Activated CD8-positive, alpha-beta T cell treated with anti-CD3 and anti-CD28 coated beads, Interleukin-2, amount 10 ng/mL, durations not matched to agents 7 days and 5 days (primary cell): ENCODE results near the gene RPL7A. TPM values are rescaled to one million over a fixed set of nuclear protein-coding genes. Genes with fewer than 3 reads are reported as not detected.

Experiments used
- ATAC-seq: fragments of 150-1000 bp; cut with Tn5 transposase; one replicate; pipeline ENCODE4 v1.10.0; 2021; ENCODE audit warnings: moderate library complexity
- CTCF ChIA-PET: fragments of 350-600 bp; sonication (Branson Sonifier 250); formaldehyde crosslinking; loops from one replicate; lab custom pipeline; 2021; ENCODE audit warnings: antibody characterized with exemption; lab: Charles Lee
- POLR2A ChIA-PET: fragments of 350-600 bp; sonication (Branson Sonifier 250); formaldehyde crosslinking; loops from one replicate; lab custom pipeline; 2021; ENCODE audit warnings: antibody characterized with exemption; lab: Charles Lee
- DNase-seq: peaks from one replicate; pipeline ENCODE4 v3.0.0-alpha.2; 2020
- H3K27ac Mint-ChIP-seq: one replicate; pipeline ENCODE4 v1.8.0; 2021; ENCODE audit warnings: mild to moderate bottlenecking, mixed read lengths
- H3K27me3 Mint-ChIP-seq: one replicate; pipeline ENCODE4 v1.8.0; 2021; ENCODE audit warnings: low read depth, mixed read lengths
- H3K36me3 Mint-ChIP-seq: one replicate; pipeline ENCODE4 v1.8.0; 2021; ENCODE audit warnings: low read depth, mixed read lengths
- H3K4me1 Mint-ChIP-seq: one replicate; pipeline ENCODE4 v1.8.0; 2021; ENCODE audit warnings: low read depth, mixed read lengths
- H3K4me3 Mint-ChIP-seq: one replicate; pipeline ENCODE4 v1.8.0; 2021; ENCODE audit warnings: mild to moderate bottlenecking, mixed read lengths
- H3K9me3 Mint-ChIP-seq: one replicate; pipeline ENCODE4 v1.8.0; 2022; ENCODE audit warnings: mixed read lengths; ENCODE audit not compliant: insufficient read depth
- total RNA-seq, 2 experiments: library from RNA; stranded (reverse); gene quantifications; one replicate each; pipeline ENCODE4 v1.2.3, GENCODE V29; 2021

Gene RPL7A
- total RNA-seq, 2 experiments from 2014 or later: 1,894 to 1,933 TPM

DNA sequence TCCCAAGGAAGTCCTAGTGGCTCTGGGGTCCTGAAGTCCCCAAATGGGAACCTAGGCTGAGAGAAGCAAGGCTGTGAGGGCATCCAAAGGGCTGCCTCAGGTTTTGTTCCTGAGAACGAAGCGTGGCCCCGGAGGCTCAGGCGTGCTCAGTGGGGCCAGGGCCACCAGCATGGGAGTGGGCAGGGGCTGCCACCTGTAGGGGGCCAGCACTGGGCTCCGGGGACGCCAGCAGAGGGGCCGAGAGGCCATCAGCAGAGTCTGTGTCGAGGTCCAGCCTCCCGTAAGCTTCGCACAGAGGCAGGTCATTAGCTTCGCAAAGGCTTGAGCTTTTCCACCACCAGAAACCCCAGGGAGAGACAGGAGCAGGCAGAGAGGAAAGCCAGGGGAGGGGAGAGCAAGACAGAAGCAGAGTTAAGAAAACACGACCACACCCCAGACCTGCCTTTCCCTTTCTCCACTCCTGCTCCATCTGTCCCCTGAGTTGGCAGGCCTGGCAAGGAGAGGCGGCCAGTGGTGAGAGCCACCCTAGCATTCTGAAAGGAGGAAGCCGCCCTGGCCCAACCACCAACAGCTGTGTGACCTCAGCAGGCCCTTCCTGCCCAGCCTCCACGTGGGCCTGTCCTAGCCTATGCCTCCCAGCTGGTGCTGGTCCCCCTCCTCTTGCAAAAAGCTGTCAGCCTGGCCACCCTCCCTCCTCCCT is 6.5 kb upstream of the RPL7A start:
- Mint-ChIP-seq H3K4me1 (peaks cover 53% of the 10 kb centered on the region), H3K4me3 (no peak overlapping the region), H3K36me3 (peaks cover 61% of the 10 kb centered on the region), H3K27me3 (no peaks in the 10 kb centered on the region), H3K9me3 (no peaks in the 10 kb centered on the region), H3K27ac (peak overlapping the region; percentile 78)
- DNase-seq: no peak
- ATAC-seq: no peak
- ChIA-PET CTCF (interaction anchor here (0.7 to 3.9 kb wide), 4 partner anchors 9 to 30 kb away, joined by 3 to 21 read pairs (median 4); no protein-coding TSS in a partner anchor), POLR2A (interaction anchor here (0.9 kb wide), 1 partner anchor 29 kb away, joined by 4 read pairs; no protein-coding TSS in a partner anchor)

DNA sequence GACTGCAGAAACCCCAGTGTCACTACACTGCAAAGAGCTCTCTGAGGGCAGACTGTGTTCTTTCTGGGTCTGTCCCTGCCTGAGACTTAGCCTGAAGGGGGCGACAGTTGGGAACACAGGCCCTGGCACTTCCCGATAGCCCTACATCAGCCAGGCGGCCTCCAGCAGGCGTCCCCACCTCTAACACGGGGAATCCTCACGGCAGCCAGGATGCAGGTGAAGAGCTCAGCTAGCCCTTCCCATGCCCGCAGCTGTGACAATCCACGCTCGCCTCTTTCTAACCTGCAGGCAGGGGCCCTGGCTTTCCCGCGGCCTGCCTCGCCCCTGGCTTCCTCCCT is 6.0 kb upstream of the RPL7A start:
- peak overlapping the region; percentile 78 for H3K27ac Mint-ChIP-seq
- H3K4me3 Mint-ChIP-seq: no peak overlapping the region
- CTCF ChIA-PET: interaction anchor here (0.7 to 3.9 kb wide), 2 partner anchors 20 to 29 kb away, joined by 3 to 21 read pairs; no protein-coding TSS in a partner anchor
- POLR2A ChIA-PET: interaction anchor here (0.9 kb wide), 1 partner anchor 29 kb away, joined by 4 read pairs; no protein-coding TSS in a partner anchor
- H3K9me3 Mint-ChIP-seq: no peaks in the 10 kb centered on the region
- H3K27me3 Mint-ChIP-seq: no peaks in the 10 kb centered on the region
- H3K36me3 Mint-ChIP-seq: peaks cover 65% of the 10 kb centered on the region
- H3K4me1 Mint-ChIP-seq: peaks cover 53% of the 10 kb centered on the region
- no peak for ATAC-seq
- no peak for DNase-seq

- no peak overlapping the region for H3K27ac Mint-ChIP-seq
- peaks cover 66% of the 10 kb centered on the region for H3K36me3 Mint-ChIP-seq
- ATAC-seq (no peak), DNase-seq (no peak)
- ChIA-PET POLR2A (interaction anchor here (0.9 kb wide), 2 partner anchors 9 to 28 kb away, joined by 4 read pairs; no protein-coding TSS in a partner anchor), CTCF (interaction anchor here (3.9 kb wide), 1 partner anchor 29 kb away, joined by 21 read pairs; no protein-coding TSS in a partner anchor)
- H3K4me1 Mint-ChIP-seq: peaks cover 55% of the 10 kb centered on the region
- no peaks in the 10 kb centered on the region for H3K27me3 Mint-ChIP-seq
- H3K9me3 Mint-ChIP-seq: no peaks in the 10 kb centered on the region
- no peak overlapping the region for H3K4me3 Mint-ChIP-seq
These were observed 5.4 kb upstream of the RPL7A start for GRCh38 chr9:133342570-133342969.

DNA sequence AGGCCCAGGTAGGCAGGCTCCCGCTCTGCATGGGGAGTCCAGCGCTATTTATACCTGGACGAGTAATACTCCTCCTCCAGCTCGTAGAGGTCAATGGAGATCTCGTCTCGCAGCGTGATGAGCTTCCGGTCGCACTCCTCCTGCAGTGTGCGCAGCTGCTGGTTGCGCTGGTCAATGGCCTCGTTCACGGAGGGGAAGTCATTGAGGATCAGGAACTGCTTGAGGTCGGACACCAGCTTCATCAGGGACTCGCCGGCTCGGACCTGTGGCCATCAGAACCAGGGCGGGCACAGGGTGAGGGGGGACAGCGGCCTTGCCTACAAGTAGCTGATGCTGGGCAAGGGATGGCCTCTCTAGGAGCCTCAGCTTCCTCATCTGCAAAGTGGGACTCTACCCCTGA is 3.9 kb upstream of the RPL7A start:
- no peaks in the 10 kb centered on the region for H3K9me3 Mint-ChIP-seq
- no peak overlapping the region for H3K4me3 Mint-ChIP-seq
- H3K27me3 Mint-ChIP-seq: no peaks in the 10 kb centered on the region
- H3K27ac Mint-ChIP-seq: no peak overlapping the region
- ATAC-seq (no peak), DNase-seq (no peak)
- peaks cover 63% of the 10 kb centered on the region for H3K36me3 Mint-ChIP-seq
- H3K4me1 Mint-ChIP-seq: peaks cover 58% of the 10 kb centered on the region
- CTCF ChIA-PET: interaction anchor here (3.9 kb wide), 1 partner anchor 27 kb away, joined by 21 read pairs; no protein-coding TSS in a partner anchor
- POLR2A ChIA-PET: interaction anchor here (0.6 to 9.1 kb wide), 5 partner anchors 9 to 130 kb away, joined by 3 to 192 read pairs (median 3); partner anchors contain the start of genes STKLD1 and SURF4

DNA sequence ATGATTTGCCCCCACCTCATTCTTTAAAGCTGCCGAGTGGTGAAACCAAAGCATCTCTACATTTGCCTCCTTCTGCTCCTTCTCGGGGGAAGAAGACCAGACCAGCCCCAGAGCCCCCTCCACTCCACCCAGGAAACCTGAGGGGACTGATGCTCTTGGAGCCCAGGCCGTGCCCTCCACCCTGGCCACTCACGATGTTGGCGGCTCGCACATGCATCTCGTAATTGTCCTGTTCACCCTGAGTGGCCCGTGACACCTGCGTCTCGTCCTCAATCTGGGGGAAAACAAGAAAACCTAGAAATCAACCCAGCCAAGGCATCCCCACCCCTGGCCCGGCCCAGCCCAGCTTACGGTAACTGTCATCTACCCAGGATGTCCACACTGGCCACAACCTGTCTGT is 3.0 kb upstream of the RPL7A start:
- DNase-seq (no peak), ATAC-seq (no peak)
- Mint-ChIP-seq H3K9me3 (no peaks in the 10 kb centered on the region), H3K36me3 (peaks cover 63% of the 10 kb centered on the region), H3K27me3 (no peaks in the 10 kb centered on the region), H3K4me3 (no peak overlapping the region), H3K4me1 (peaks cover 58% of the 10 kb centered on the region), H3K27ac (no peak overlapping the region)
- CTCF ChIA-PET: interaction anchor here (3.9 kb wide), 1 partner anchor 27 kb away, joined by 21 read pairs; no protein-coding TSS in a partner anchor
- POLR2A ChIA-PET: interaction anchor here (1.7 to 9.1 kb wide), 3 partner anchors 11 to 29 kb away, joined by 5 to 192 read pairs (median 5); partner anchors contain the start of genes STKLD1 and SURF4

GRCh38 chr9:133345596-133345995 is 2.4 kb upstream of the RPL7A start:
- ChIA-PET CTCF (interaction anchor here (1.5 kb wide), 1 partner anchor 59 kb away, joined by 3 read pairs; no protein-coding TSS in a partner anchor), POLR2A (interaction anchor here (2.2 to 9.1 kb wide), 2 partner anchors 20 to 28 kb away, joined by 5 to 192 read pairs; partner anchors contain the start of genes STKLD1 and SURF4)
- Mint-ChIP-seq H3K4me3 (no peak overlapping the region), H3K4me1 (peaks cover 58% of the 10 kb centered on the region), H3K27ac (no peak overlapping the region), H3K9me3 (no peaks in the 10 kb centered on the region), H3K27me3 (no peaks in the 10 kb centered on the region), H3K36me3 (peaks cover 63% of the 10 kb centered on the region)
- no peak for ATAC-seq
- DNase-seq: no peak

- Mint-ChIP-seq H3K36me3 (peaks cover 61% of the 10 kb centered on the region), H3K4me1 (peaks cover 56% of the 10 kb centered on the region)
- POLR2A ChIA-PET: interaction anchor here (0.5 to 9.1 kb wide), 5 partner anchors 10 to 27 kb away, joined by 3 to 192 read pairs (median 5); partner anchors contain the start of genes STKLD1, SURF1, SURF2 and SURF4
These were observed 1.8 kb upstream of the RPL7A start for GRCh38 chr9:133346021-133346785.

GRCh38 chr9:133347515-133347984 is 468 bp upstream of the RPL7A start:
- peak; percentile 53 for DNase-seq
- CTCF ChIA-PET: interaction anchor here (0.7 to 2.1 kb wide), 10 partner anchors 8 to 203 kb away, joined by 3 to 13 read pairs (median 4); no protein-coding TSS in a partner anchor
- Mint-ChIP-seq H3K4me3 (peak overlapping the region; percentile 99), H3K27ac (peak overlapping the region; percentile 98), H3K27me3 (no peaks in the 10 kb centered on the region), H3K36me3 (peaks cover 61% of the 10 kb centered on the region), H3K4me1 (peaks cover 55% of the 10 kb centered on the region), H3K9me3 (no peaks in the 10 kb centered on the region)
- ATAC-seq: peak; percentile 59
- POLR2A ChIA-PET: interaction anchor here (1.0 to 9.1 kb wide), 15 partner anchors 8 to 817 kb away, joined by 3 to 192 read pairs (median 5); partner anchors contain the start of genes RNU6ATAC, SLC2A6, STKLD1 and SURF1

More at GRCh38 chr9:133346021-133346785, 1.8 kb upstream of the RPL7A start:
- DNase-seq (no peak), ATAC-seq (no peak)
- CTCF ChIA-PET: interaction anchor here (1.1 to 1.5 kb wide), 2 partner anchors 9 to 59 kb away, joined by 3 read pairs; no protein-coding TSS in a partner anchor
- Mint-ChIP-seq H3K9me3 (no peaks in the 10 kb centered on the region), H3K4me3 (peak overlapping the region; percentile 99), H3K27ac (peak overlapping the region; percentile 91), H3K27me3 (no peaks in the 10 kb centered on the region)

DNA sequence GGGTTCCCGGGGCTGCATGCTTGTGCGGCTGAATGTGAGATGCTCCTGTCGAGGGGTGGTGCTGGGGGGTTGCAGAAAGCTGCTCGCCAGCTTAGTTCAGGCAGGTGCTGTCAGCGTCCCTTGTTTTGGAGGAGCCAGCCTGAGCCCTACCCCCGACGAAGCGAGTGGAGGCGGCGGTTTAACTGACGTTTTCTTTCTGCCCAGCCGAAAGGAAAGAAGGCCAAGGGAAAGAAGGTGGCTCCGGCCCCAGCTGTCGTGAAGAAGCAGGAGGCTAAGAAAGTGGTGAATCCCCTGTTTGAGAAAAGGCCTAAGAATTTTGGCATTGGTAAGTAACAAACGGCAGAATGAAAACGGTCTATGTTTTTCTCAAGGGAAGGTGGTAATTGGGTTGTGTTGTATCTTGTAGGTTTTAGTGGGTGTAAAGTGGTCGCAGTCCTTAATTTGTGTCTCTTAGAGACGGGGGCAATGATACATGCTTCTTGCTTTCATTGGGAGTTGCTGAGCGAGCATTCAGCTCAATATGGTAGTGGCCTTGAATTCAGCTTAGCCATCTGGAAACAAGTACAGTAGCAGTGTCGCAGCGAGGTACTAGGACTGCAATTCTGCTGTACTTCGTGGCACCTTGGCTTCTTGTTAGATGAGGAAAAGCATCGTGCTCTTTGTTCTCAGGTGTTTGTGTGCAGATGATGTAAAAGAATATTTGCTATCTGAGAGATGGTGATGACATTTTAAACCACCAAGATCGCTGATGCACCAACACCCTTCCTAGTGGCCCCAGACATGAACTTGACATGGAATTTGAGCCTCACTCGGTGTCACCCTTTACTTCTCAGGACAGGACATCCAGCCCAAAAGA is 928 bp downstream of the RPL7A start:
- H3K4me3 Mint-ChIP-seq: peak overlapping the region; percentile 99
- DNase-seq (no peak), ATAC-seq (no peak)
- H3K27me3 Mint-ChIP-seq: no peaks in the 10 kb centered on the region
- ChIA-PET CTCF (interaction anchor here (0.7 to 2.1 kb wide), 6 partner anchors 9 to 162 kb away, joined by 3 to 13 read pairs (median 6); no protein-coding TSS in a partner anchor), POLR2A (interaction anchor here (1.0 to 9.1 kb wide), 15 partner anchors 8 to 232 kb away, joined by 3 to 192 read pairs (median 5); partner anchors contain the start of genes SLC2A6, STKLD1, SURF1 and SURF2)
- H3K27ac Mint-ChIP-seq: peak overlapping the region; percentile 98
- H3K9me3 Mint-ChIP-seq: no peaks in the 10 kb centered on the region
- H3K4me1 Mint-ChIP-seq: peaks cover 61% of the 10 kb centered on the region
- H3K36me3 Mint-ChIP-seq: peaks cover 62% of the 10 kb centered on the region

DNA sequence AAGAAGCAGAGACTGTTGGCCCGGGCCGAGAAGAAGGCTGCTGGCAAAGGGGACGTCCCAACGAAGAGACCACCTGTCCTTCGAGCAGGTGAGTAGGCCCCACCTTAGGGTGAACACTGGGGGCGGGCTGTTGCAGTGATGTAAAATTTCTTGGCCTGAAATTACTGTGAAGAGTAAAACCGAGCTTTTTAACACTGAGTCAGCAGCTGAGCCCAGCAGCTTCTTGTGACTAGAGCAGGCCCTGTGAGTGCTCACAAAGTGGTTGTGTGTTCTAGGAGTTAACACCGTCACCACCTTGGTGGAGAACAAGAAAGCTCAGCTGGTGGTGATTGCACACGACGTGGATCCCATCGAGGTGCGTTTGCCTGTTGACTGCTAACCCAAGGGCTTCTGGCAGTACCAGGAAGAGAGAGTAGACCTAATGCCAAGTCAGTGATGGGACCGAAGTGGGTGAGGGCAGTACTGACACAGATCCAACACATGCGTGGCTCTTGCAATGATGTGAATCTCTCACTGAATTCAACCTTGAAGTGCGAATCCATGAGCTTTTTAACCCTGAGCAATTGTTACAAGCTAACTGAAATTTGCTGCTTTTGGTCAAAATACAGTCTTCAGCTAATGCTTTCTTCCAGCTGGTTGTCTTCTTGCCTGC is 2.1 kb downstream of the RPL7A start:
- no peak for DNase-seq
- Mint-ChIP-seq H3K4me3 (peak overlapping the region; percentile 48), H3K27me3 (no peaks in the 10 kb centered on the region), H3K27ac (peak overlapping the region; percentile 98), H3K4me1 (peaks cover 70% of the 10 kb centered on the region), H3K36me3 (peaks cover 57% of the 10 kb centered on the region), H3K9me3 (no peaks in the 10 kb centered on the region)
- ChIA-PET CTCF (interaction anchor here (1.1 to 4.3 kb wide), 3 partner anchors 9 to 56 kb away, joined by 3 to 29 read pairs (median 3); no protein-coding TSS in a partner anchor), POLR2A (interaction anchor here (3.8 to 9.1 kb wide), 2 partner anchors 10 to 23 kb away, joined by 16 to 192 read pairs; partner anchors contain the start of genes STKLD1 and SURF4)
- ATAC-seq: no peak
